A549 (cell line): Measurements from ENCODE around the gene RPL31. TPM values are rescaled to one million over a fixed set of nuclear protein-coding genes. Genes with fewer than 3 reads are reported as not detected.
A peak's percentile ranks its signal among the peaks of the same experiment; 100 is the strongest.

Experiments
- ATAC-seq, 2 experiments: fragments of 200-7000 bp in 1 of 2; fragments of >200 bp in 1 of 2; cut with Nextera tagmentation in 1 of 2; cut with Tn5 transposase in 1 of 2; 3 replicates each; pipeline versions ENCODE4 v1.8.0 to v1.9.1; 2018 to 2020; ENCODE audit warnings: mild to moderate bottlenecking in 1 of 2, moderate library complexity in 1 of 2
- CTCF ChIA-PET: fragments of 300-600 bp; sonication (Branson Sonifier 250); formaldehyde crosslinking; extraction: SDS; loops from one replicate; lab custom pipeline; 2021; ENCODE audit warnings: antibody characterized with exemption, inconsistent platforms; lab: Yijun Ruan, JAX
- POLR2A ChIA-PET: fragments of 350-600 bp; formaldehyde crosslinking; extraction: SDS; loops from one replicate; lab custom pipeline; 2021; ENCODE audit warnings: antibody characterized with exemption, inconsistent platforms; lab: Yijun Ruan, JAX
- DNase-seq, 2 experiments: peaks; one replicate each; pipeline versions ENCODE4 v3.0.0 to v3.0.0-alpha.2; 2011 to 2016; ENCODE audit warnings: low read depth in 1 of 2, low spot score in 1 of 2
- FAIRE-seq: peaks from 2 replicates; lab custom pipeline; 2011; peaks lifted over from hg19 to GRCh38; lab: Jason Lieb, UNC
- H3K27ac ChIP-seq, 2 experiments: fragments of >200 bp; sonication (Bioruptor Twin); formaldehyde crosslinking; 3 replicates each; pipeline ENCODE4 v1.5.1; 2016 to 2017
- H3K4me1 ChIP-seq: fragments of >200 bp; sonication (Bioruptor Twin); formaldehyde crosslinking; 3 replicates; pipeline ENCODE4 v1.6.1; 2016
- H3K4me2 ChIP-seq: fragments of >200 bp; sonication (Bioruptor Twin); formaldehyde crosslinking; 3 replicates; pipeline ENCODE4 v1.6.1; 2016
- H3K4me3 ChIP-seq: fragments of >200 bp; sonication (Bioruptor Twin); formaldehyde crosslinking; 3 replicates; pipeline ENCODE4 v1.5.1; 2016
- H3K9me3 ChIP-seq: fragments of >200 bp; sonication (Bioruptor Twin); formaldehyde crosslinking; 3 replicates; pipeline ENCODE4 v1.6.1; 2016
- CBX2 ChIP-seq: fragments of 200-600 bp; sonication (generic); IDR thresholded peaks from 2 replicates; pipeline ENCODE4 v1.6.1; 2016; ENCODE audit warnings: low read depth, mild to moderate bottlenecking, borderline replicate concordance
- CEBPB ChIP-seq, 2 experiments: fragments of >200 bp in 1 of 2; sonication (Bioruptor Twin) in 1 of 2; formaldehyde crosslinking in 1 of 2; IDR thresholded peaks; 2 replicates each; pipeline ENCODE4 v1.6.1; 2012 to 2016
- CHD2 ChIP-seq: fragments of 150-350 bp; IDR thresholded peaks from 2 replicates; pipeline ENCODE4 v1.6.1; 2014; ENCODE audit warnings: low read length; ENCODE audit not compliant: partially characterized antibody
- CHD4 ChIP-seq: fragments of 200-600 bp; sonication (generic); IDR thresholded peaks from 2 replicates; pipeline ENCODE4 v1.6.1; 2016; ENCODE audit warnings: antibody characterized with exemption, mild to moderate bottlenecking, borderline replicate concordance
- CTCF ChIP-seq: fragments of >200 bp; sonication (Bioruptor Twin); formaldehyde crosslinking; IDR thresholded peaks from 3 replicates; pipeline ENCODE4 v1.5.1; 2016
- EP300 ChIP-seq, 2 experiments: fragments of >200 bp; sonication (Bioruptor Twin); formaldehyde crosslinking; IDR thresholded peaks; 2 replicates in 1 of 2; 3 replicates in 1 of 2; pipeline ENCODE4 v1.6.1; 2016 to 2017
- ESRRA ChIP-seq: fragments of 150-350 bp; IDR thresholded peaks from 2 replicates; pipeline ENCODE4 v1.6.1; 2014; ENCODE audit warnings: mild to moderate bottlenecking, low read length, borderline replicate concordance
- FOSB ChIP-seq: fragments of 250-450 bp; sonication (Bioruptor Pico); IDR thresholded peaks from 2 replicates; pipeline ENCODE4 v1.5.0; 2020; ENCODE audit warnings: mild to moderate bottlenecking, moderate library complexity
- GATA3 ChIP-seq: IDR thresholded peaks from 2 replicates; pipeline ENCODE4 v1.6.1; 2012; ENCODE audit warnings: borderline replicate concordance
- KDM5A ChIP-seq: fragments of 200-600 bp; sonication (generic); IDR thresholded peaks from 2 replicates; pipeline ENCODE4 v1.6.1; 2016; ENCODE audit warnings: antibody characterized with exemption, mild to moderate bottlenecking
- NPAS2 ChIP-seq: fragments of 250-450 bp; sonication (Bioruptor Pico); IDR thresholded peaks from 2 replicates; pipeline ENCODE4 v1.8.0; 2022; ENCODE audit warnings: mild to moderate bottlenecking, moderate library complexity, borderline replicate concordance
- PHF8 ChIP-seq: fragments of 200-600 bp; sonication (generic); IDR thresholded peaks from 2 replicates; pipeline ENCODE4 v1.6.1; 2016; ENCODE audit warnings: low read depth, mild to moderate bottlenecking, antibody characterized with exemption, moderate library complexity, borderline replicate concordance
- RAD21 ChIP-seq, 2 experiments: fragments of >200 bp in 1 of 2; sonication (Bioruptor Twin) in 1 of 2; formaldehyde crosslinking in 1 of 2; IDR thresholded peaks in 1 of 2; conservative IDR thresholded peaks in 1 of 2; 2 replicates in 1 of 2; 3 replicates in 1 of 2; pipeline ENCODE4 v1.6.1; 2012 to 2018; ENCODE audit warnings: inconsistent platforms in 1 of 2
- RCOR1 ChIP-seq: fragments of 150-350 bp; IDR thresholded peaks from 2 replicates; pipeline ENCODE4 v1.6.1; 2014; ENCODE audit warnings: antibody characterized with exemption, low read length, low read depth
- REST ChIP-seq: fragments of 200-600 bp; sonication (generic); IDR thresholded peaks from 2 replicates; pipeline ENCODE4 v1.6.1; 2016; ENCODE audit warnings: antibody characterized with exemption, mild to moderate bottlenecking, moderate library complexity
- RNF2 ChIP-seq: fragments of 200-600 bp; sonication (generic); IDR thresholded peaks from 2 replicates; pipeline ENCODE4 v1.6.1; 2016; ENCODE audit warnings: low read depth, mild to moderate bottlenecking, antibody characterized with exemption, moderate library complexity, borderline replicate concordance
- SMC3 ChIP-seq: fragments of >200 bp; sonication (Bioruptor Twin); formaldehyde crosslinking; IDR thresholded peaks from 3 replicates; pipeline ENCODE4 v1.6.1; 2018; ENCODE audit warnings: inconsistent platforms
- TFCP2L1 ChIP-seq: fragments of 250-450 bp; sonication (Bioruptor Pico); IDR thresholded peaks from 2 replicates; pipeline ENCODE4 v1.5.0; 2021; ENCODE audit warnings: mild to moderate bottlenecking
- ZFP36 ChIP-seq: fragments of 450-650 bp; IDR thresholded peaks from 2 replicates; pipeline ENCODE4 v1.6.1; 2014; ENCODE audit warnings: borderline replicate concordance; ENCODE audit not compliant: partially characterized antibody
- ZNF302 ChIP-seq: fragments of 250-450 bp; sonication (Bioruptor Pico); IDR thresholded peaks from 2 replicates; pipeline ENCODE4 v1.9.0; 2021; ENCODE audit warnings: inconsistent platforms, mild to moderate bottlenecking, moderate library complexity
- WGBS: methylation state at CpG from one replicate; pipeline ENCODE4 v1.1.6; 2017; ENCODE audit errors: missing lambda C conversion rate; 5-methylcytosine and 5-hydroxymethylcytosine counted together
- polyA plus RNA-seq, 4 experiments: library from polyadenylated mRNA; depleted of rRNA in 3 of 4; stranded (reverse); fragments of >200 nt; fragmentation: RNase III in 1 of 4; extraction: RNeasy Plus Mini Kit Qiagen cat#74134 plus additional on column Dnase treatment in 1 of 4; gene quantifications; 2 replicates in 3 of 4; 3 replicates in 1 of 4; pipeline ENCODE4 v1.2.3, GENCODE V29; 2011 to 2017
- TF ChIP-seq, protein P1 (sequence below): IDR thresholded peaks from 2 replicates; pipeline ENCODE4 v1.6.1; 2012

RPL31 gene
- polyA plus RNA-seq, 2 of the 4 experiments (the other 2 are of a cell fraction): 1,803 to 2,064 TPM

DNA sequence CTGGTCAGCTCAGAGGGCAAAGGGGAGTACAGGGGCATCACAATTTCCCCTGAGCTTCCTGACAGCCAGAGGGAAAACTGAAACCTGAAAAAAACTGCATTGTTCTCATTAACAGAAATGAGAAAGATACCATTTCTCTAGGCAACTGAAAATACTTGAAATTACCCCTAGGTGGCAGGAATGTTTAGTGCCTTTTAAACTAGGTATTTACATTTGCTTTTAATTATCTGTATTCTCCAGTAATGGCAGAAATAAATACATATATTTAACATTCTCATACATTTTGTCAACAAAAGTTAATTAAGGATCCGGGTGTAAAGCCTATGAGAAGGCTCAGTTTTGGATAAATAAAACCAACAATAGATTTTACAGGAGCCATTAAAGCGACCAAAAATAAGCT is 34.5 kb downstream of the RPL31 start:
- ChIA-PET POLR2A (interaction anchor here (0.7 to 1.6 kb wide), 2 partner anchors 9 to 115 kb away, joined by 3 to 6 read pairs; partner anchors contain the start of gene TBC1D8), CTCF (interaction anchor here (0.6 to 5.2 kb wide), 29 partner anchors 8 to 252 kb away, joined by 3 to 107 read pairs (median 5); partner anchors contain the start of gene TBC1D8)
- H3K4me2 ChIP-seq: no peak overlapping the region
- no peaks in the 10 kb centered on the region for H3K9me3 ChIP-seq
- H3K4me1 ChIP-seq: peaks cover 27% of the 10 kb centered on the region; the same call in 2 of the 3 replicates
- H3K4me3 ChIP-seq: no peak overlapping the region
- ATAC-seq (0 out of 6 replicates have a peak, but pooled peaks of 1 of the 2 experiments have one; percentile 13), DNase-seq (no peak), FAIRE-seq (no peak)
- peak overlapping the region; percentile 58 to 80; a peak in 5 of 6 replicates for H3K27ac ChIP-seq
- 57% methylated on average over 2 of the region's 2 CpGs for WGBS
- TF ChIP-seq GATA3 (no peak), REST (no peak), CTCF (peak; percentile 59), SMC3 (peak; percentile 72), RAD21 (conservative IDR thresholded peaks at IDR 0.05 in 1 of 2, IDR thresholded peaks at IDR 0.05 in 1 of 2) (peak; percentile 75 to 80), KDM5A (no peak)

- POLR2A ChIA-PET: interaction anchor here (0.7 to 1.6 kb wide), 2 partner anchors 10 to 114 kb away, joined by 3 to 6 read pairs; partner anchors contain the start of gene TBC1D8
- H3K4me1 ChIP-seq: peaks cover 27% of the 10 kb centered on the region; the same call in 2 of the 3 replicates
Observed at GRCh38 chr2:101037161-101037755, 35.2 kb downstream of the RPL31 start.

DNA sequence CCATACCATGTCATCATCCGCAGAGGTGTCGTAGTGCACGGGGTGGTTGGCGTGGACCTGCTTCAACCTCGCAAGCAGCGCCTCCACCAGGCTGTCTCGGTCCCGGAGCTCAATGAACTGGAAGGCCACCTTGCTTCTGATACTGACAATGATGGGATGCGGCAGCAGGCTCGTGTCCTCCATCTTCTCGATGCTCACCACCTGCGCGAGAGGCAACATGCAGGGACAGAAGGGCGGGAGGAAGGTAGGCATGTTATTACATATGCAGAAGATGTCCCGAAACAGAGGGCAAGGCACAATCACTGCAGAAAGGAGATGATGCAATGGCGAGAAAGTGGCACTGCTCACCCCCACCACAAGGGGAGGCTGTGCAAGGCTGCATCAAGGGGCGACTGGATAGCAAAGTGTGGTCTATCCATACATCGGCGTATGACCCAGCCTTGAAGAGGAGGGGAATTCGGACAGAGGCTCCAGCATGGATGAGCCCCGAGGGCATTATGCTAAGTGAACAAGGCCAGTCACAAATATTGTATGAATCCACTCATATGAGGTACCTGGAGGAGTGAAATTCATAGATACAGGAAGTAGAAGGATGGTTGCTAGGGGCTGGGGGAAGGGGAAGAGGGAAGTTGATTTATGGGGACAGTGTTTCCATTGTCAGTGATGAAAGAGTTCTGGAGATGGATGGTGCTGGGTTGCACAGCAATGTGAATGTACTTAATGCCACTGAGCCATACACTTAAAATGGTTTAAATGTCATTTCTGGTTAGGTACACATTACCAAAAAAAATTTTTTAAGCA is 36.6 kb downstream of the RPL31 start:
- Histone ChIP-seq H3K9me3 (no peaks in the 10 kb centered on the region), H3K27ac (peak overlapping the region; percentile 58 to 80), H3K4me3 (no peak overlapping the region), H3K4me1 (peaks cover 27% of the 10 kb centered on the region; the same call in 2 of the 3 replicates), H3K4me2 (no peak overlapping the region)
- ChIA-PET CTCF (interaction anchor here (0.7 to 5.2 kb wide), 11 partner anchors 9 to 443 kb away, joined by 3 to 107 read pairs (median 3); partner anchors contain the start of gene TBC1D8), POLR2A (no interaction called here)
- 94% methylated on average over 21 of the region's 21 CpGs for WGBS
- TF ChIP-seq CBX2 (no peak), ZFP36 (no peak), EP300 (IDR thresholded peaks at IDR 0.05) (no peak), CHD4 (no peak), ESRRA (no peak), CTCF (peak; percentile 46; the same call in 2 of the 3 replicates), RNF2 (no peak), TFCP2L1 (CRISPR knock-in tag) (no peak), CEBPB (IDR thresholded peaks at IDR 0.05) (peak; percentile 52 to 89; a peak in 3 of 4 replicates), CHD2 (no peak), NPAS2 (CRISPR knock-in tag) (no peak), RAD21 (conservative IDR thresholded peaks at IDR 0.05 in 1 of 2, IDR thresholded peaks at IDR 0.05 in 1 of 2) (peak; percentile 43 to 61; a peak in 4 of 5 replicates), SMC3 (peak; percentile 57)
- TF ChIP-seq, protein P1, sequence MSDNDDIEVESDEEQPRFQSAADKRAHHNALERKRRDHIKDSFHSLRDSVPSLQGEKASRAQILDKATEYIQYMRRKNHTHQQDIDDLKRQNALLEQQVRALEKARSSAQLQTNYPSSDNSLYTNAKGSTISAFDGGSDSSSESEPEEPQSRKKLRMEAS: 0 out of 2 replicates have a peak, but pooled peaks have one; percentile 27
- ATAC-seq: peak; percentile 52 to 63; a peak in 5 of 6 replicates
- FAIRE-seq: no peak
- peak in 1 of 2 experiments; percentile 59 for DNase-seq

More at GRCh38 chr2:101037161-101037755, 35.2 kb downstream of the RPL31 start:
- CTCF ChIA-PET: interaction anchor here (0.6 to 5.2 kb wide), 24 partner anchors 9 to 1670 kb away, joined by 3 to 107 read pairs (median 6); partner anchors contain the start of gene TBC1D8
- Histone ChIP-seq H3K4me2 (no peak overlapping the region), H3K9me3 (no peaks in the 10 kb centered on the region), H3K27ac (peak overlapping the region; percentile 58 to 80)
- ATAC-seq (no peak), FAIRE-seq (no peak)
- WGBS: 90% methylated on average over 19 of the region's 19 CpGs
- TF ChIP-seq RAD21 (conservative IDR thresholded peaks at IDR 0.05 in 1 of 2, IDR thresholded peaks at IDR 0.05 in 1 of 2) (no peak), RNF2 (no peak), CBX2 (no peak), PHF8 (no peak), RCOR1 (no peak), ZNF302 (CRISPR knock-in tag) (no peak), FOSB (CRISPR knock-in tag) (no peak)
- TF ChIP-seq, all 56 proteins: peak for 0
- DNase-seq: no peak
- no peak overlapping the region for H3K4me3 ChIP-seq
